HG03039 (cell line): ENCODE results near the gene TLK2.
"Not testable (repeated sequence)": the region's sequence is repeated elsewhere in the genome, so short reads cannot be mapped to it uniquely, and the experiment has no call there.

Experiments
- ATAC-seq: cut with Tn5 transposase; IDR thresholded peaks from one replicate; pipeline ENCODE4 v1.9.1; 2021; ENCODE audit warnings: mild to moderate bottlenecking, moderate library complexity; ENCODE audit not compliant: unreplicated experiment

Gene TLK2

DNA sequence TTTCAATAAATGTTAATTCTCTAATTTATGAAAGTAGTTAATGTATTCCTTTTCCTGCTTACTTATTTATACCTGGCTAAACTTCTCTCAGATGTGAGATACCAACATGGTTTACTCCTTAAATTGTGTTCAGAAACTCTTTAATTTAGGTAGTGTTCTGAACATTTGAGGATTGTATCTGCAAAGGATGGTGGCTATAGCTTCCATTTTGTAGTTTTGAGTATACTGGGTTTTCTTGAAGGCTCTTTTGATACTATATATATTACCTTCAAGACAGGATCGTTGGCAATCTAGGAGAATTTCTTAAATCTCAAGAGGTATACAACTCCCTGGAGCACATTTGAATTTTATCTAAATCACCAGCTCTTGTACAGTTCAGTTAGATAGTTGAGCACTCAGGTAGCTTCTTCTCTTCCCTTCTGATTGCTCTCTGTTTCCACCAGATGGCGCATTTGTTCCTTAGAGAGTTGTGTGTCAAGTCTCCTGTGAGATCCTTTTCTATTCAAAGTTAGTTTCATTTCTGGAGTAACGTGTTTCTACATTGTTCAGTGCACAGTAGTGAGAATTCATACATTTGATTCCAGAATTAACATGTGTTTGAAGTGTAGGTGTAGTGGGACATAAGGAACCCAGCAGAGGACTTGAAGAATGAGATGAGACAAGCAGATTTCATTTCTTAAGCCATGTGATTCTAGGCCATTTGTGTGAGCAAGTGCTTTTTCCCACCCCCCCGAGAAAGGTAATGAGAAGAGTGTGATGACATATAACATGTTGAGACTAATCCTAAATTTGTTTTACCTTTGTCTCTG lies 74.4 kb downstream of the TLK2 start:
- ATAC-seq: peak; percentile 63

DNA sequence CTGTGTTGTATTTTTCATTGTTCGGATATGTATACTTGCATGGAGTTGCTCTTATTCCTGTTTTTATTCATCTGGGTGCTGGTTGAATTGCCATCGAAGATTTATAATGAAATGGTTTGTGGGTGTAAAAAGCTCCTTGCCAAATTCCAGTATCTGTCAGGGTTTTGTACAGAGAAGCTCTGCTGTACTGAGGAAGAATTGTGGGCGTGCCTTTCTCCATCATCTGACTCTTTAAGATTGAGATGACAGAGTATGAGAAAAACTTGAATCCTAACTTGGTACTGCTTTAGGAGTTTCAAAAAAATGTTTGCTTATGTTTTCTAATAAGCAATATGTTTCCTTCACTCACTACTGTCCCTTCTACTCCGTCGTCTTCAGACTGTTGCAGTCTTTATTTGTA lies 78.9 kb downstream of the TLK2 start:
- not testable (repeated sequence) for ATAC-seq

DNA sequence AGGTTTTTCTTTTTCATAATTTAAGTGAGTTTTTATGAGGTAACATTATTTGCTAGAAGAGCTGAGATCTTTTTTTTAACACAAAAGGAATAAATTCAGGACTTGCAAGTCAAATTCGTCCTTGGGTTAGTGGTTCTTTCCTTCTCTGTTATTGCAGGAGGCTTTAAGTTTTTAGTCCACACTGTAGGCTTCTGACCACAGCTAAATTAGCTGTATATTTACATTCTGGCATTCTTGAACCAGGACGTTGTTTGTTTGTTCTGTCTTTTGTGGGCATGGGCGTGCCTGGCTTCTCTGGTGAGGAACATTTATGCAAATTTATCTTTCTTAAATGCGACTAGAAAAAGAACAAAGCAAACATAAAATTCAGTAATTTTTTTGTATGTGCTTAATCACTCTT lies 80.3 kb downstream of the TLK2 start:
- not testable (repeated sequence) for ATAC-seq

DNA sequence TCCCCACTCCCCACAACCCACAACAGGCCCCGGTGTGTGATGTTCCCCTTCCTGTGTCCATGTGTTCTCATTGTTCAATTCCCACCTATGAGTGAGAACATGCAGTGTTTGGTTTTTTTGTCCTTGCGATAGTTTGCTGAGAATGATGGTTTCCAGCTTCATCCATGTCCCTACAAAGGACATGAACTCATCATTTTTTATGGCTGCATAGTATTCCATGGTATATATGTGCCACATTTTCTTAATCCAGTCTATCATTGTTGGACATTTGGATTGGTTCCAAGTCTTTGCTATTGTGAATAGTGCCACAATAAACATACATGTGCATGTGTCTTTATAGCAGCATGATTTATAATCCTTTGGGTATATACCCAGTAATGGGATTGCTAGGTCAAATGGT lies 82.3 kb downstream of the TLK2 start:
- not testable (repeated sequence) for ATAC-seq

DNA sequence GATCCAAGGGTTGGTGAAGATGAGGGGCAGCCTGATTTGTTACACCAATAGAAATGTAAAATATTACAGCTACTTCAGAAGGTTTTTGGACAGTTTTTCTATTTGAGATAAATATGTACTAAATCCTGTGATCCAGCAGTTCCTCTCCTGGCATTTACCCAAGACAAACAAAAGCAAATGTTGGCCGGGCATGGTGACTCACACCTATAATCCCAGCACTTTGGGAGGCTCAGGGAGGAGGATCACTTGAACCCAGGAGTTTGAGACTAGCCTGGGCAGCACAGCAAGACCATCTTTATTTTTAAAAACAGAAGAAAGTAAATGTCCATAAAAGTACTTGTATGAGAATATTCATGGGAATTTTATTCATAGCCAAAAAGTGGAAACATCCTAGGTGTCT lies 84.0 kb downstream of the TLK2 start:
- no peak for ATAC-seq

DNA sequence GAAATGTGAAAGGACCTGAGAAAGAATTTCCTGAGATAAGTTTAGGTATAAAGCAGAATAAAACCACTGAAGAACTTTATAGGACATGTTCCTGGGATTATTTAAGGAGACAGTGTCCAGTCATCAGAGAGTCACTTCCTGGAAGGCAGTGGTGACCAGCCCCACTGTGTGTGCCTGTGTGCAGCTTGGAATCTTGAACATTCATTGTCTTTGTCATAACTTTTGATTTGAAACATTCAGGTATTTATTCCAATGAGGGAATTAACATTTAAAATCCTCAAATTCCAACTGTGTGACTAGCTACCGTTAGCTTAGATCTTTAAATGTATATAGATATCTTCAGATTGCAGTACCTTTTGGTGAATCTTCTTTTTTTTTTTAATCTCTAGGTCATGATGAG lies 87.2 kb downstream of the TLK2 start:
- no peak for ATAC-seq

DNA sequence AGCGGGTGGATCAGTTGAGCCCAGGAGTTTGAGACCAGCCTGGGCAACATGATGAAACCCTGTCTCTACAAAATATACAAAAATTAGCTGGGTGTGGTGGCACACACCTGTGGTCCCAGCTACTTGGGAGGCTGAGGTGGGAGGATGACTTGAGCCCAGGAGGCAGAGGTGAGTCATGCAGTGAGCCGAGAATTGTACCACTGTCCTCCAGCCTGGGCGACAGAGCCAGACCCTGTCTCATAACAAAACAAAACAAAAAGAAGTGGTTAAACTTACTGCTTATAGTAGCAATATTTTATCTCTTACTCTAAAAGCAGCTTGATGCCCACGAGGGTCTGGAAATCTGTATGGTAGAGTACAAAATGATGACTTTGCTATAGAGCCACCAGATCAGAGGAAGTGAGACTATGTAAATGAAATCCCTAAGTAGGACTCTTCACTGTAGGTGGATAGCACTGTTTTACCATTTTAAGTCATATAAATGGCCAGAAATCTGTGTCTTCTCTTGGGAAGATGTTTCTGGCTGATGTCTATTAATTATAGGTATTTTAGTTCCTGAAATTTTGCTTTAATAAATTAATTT lies 88.5 kb downstream of the TLK2 start:
- no peak for ATAC-seq

DNA sequence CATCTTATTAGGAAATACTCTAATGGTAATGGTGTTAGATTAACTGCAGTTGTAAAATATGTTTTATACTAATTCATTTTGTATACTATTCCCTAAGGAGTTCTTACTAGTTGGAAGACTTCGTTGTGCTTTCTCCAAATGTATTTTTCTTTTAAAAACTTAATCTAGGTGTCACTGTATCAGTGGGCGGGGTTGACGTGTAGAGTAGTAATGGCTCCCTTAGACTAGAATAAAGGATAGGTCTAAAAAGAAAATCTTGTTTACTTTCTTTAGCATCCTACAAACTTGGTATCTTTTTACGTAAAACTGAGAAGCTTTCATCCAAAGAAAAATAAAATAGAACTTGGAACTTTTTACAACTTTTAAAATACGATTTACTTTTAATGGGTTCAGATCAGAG lies 93.9 kb downstream of the TLK2 start:
- no peak for ATAC-seq

DNA sequence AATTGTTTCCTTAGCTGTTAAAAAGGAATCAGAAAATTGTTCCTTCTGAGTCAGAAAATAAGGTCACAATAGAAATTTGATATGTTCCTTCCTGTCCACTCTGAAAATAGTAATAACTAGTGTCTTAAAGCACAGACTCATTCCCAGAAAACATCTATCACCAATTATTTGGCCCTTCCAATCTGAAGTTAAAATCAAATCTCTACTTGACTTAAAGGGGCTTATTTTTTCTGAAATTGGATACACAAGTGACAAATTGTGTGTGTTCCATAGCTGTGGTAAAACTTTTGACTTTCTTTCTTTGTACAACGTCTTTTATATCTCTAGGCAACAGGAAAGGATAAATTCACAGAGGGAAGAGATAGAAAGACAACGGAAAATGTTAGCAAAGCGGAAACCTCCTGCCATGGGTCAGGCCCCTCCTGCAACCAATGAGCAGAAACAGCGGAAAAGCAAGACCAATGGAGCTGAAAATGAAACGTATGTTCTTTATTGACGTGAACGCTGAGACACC lies 94.3 kb downstream of the TLK2 start:
- no peak for ATAC-seq

DNA sequence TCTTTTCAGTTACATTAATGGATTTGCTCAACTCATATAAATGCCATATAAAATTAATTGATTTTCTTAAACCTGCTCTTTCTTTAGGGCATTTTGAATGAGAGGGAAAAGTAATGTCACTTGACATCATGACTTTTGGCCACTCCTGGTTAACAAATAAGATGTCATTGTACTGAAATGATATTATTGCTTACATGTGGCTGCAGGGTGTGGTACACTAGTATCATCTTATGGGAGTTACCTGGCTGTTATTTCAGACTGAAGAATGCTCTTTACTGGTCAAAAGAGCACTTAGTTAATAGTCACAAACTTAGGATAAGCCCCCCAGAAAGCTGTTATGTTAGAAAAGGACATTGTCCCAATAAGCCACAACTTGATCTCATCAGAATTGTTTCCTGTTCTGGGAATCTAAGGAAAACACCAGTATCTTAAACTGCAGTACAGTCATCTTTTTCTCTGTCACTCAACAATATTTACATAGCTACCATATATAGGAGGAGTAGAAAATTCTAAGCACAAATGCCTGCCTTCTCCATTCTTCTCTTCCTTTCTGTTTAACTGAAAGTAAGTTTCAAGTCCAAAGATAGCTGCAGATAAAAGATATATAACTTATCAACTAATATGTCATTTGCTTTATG lies 95.0 kb downstream of the TLK2 start:
- no peak for ATAC-seq

DNA sequence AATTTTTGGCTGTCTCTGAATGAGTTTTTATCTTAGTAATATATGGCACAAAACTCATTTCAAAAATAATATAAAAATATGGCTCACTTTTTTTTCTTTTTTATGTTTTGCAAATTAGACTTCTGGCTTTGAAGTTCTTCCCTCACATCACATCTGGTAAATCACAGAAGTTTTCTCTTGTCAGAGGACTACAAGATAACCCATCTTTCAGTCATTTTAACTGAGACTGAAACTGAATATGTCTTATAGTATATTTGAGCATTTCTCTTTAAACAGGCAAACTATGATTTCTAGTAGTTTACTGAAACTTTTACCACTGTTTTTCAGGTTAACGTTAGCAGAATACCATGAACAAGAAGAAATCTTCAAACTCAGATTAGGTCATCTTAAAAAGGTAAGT lies 97.8 kb downstream of the TLK2 start:
- ATAC-seq: no peak

DNA sequence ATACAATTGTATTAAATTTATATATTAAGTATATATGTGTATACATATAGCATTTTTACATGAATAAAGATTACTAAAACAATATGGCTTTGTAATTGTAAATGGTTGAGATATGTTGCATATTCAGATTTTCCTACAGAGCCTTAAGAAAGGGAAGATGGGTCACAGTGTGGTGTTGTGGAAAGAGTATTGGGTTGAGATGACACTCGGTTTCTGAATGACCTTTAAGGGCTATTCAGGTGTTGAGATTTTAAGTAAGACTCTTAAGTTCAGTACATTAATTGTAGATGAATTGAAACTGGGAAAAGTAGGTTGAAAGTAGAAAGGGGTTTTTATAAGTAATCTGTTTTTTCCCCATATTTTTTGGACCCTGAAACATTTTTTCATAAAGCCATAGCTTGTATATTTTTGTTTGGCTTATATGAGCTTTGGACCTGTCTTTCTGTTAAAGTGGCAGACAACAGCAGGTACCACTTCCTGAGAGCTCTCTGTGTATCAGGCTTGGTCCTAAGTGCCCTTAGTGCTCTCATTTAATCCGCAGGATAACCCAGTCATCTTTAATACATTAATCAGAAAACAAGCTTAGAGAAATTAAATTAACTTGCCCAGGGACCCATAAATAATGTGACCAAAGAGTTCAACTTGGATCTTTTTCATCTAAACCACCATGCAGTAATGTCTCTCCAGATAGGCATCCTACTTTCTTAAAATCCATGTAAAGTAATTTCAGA lies 100.3 kb downstream of the TLK2 start:
- no peak for ATAC-seq

DNA sequence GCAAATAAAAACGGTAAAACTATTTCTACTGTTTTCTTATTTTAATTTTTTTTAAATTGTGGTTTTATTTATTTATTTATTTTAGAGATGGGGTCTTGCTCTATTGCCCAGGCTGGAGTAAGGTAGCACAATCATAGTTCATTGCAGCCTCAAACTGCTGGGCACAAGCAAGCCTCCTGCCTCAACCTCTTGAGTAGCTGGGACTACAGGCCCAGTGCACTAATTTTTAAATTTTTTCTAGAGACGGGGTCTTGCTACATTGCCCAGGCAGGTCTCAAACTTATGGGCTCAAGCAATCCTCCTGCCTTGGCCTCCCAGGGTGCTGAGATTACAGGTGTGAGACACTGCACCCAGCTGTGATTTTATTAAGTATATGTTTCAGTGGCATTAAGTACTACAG lies 102.3 kb downstream of the TLK2 start:
- ATAC-seq: no peak

DNA sequence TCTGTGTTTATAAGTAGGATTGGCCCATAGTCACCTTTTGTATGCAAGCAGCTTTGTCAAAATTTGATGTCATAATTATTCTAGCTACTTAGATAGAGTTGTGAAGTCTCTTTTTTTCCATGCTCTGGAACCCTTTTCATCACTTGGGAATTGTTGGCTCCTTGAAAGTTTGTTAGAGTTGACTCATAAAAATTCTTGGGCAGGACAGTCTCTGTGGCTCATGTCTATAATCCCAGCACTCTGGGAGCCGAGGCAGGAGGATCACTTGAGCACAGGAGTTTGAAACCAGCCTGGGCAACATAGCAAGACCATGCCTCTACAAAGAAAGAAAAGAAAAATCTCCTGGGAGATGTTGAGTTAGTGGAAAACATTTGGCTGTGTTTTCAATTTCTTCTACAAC lies 103.1 kb downstream of the TLK2 start:
- no peak for ATAC-seq

DNA sequence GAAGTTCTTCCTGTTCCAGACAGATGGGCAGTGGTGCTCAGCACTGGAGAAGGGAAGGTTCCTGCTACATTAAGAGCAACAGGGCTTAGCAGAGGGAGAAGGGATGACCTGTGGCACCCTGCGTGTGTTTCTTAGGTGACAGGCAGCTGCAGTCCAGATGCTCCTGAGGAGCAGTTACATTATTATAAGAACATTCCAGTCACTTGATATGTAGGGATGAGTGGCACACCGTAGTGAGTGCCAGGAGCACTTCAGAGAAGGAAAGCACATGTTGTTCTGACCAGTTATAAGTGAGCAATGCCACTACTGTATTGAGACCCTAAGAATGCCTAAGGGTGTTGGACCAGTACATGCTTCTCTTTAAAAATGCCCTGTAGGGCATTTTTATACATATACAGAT lies 108.9 kb downstream of the TLK2 start:
- ATAC-seq: no peak

DNA sequence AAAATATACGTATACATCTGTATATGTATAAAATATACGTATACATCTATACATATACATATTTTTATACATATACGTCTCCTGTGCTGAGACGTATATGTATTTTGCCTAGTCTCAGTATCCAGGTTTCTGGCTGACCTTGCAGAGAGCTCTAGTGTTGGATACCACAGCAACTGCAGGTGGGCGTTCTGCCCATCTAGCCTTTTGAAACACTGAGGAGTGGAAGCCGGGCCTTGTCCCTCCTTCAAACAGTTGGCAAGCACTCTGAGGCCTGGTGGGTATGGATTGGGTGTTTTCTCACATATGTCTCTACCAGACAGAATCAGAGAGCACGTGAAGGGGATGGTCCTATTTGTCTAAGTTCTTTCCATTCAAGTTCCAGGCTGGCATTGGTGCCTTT lies 109.5 kb downstream of the TLK2 start:
- ATAC-seq: no peak

DNA sequence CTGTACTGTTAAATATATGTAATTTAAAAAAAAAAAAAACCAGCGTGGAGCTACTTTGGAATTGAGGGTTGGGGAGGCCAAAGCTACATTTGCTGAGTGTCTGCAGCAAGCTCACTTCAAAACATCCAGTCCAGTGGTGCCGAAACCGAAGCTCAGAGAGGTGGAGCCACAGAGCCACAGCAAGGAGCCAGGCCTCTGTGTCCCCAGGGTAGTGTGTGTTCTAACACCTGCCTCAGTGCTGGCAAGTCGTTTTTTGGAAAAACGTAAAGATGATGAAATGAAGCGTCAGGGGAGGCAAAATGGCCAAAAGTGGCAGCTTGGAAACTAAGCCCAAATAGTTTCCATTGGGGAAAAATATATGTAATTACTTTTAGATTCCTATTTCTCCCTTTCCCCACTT lies 112.7 kb downstream of the TLK2 start:
- no peak for ATAC-seq

DNA sequence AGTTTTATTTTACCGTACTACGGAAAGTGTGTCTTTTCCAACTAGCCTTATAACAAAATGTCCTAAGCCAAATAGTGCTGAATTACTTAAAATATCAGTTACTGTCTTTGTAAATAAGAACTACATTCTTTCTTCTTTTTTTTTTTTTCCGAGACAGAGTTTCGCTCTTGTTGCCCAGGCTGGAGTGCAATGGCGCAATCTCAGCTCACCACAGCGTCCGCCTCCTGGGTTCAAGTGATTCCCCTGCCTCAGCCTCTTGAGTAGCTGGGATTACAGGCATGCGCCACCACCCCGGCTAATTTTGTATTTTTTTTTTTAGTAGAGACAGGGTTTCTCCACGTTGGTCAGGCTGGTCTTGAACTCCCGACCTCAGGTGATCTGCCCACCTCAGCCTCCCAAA lies 113.2 kb downstream of the TLK2 start:
- not testable (repeated sequence) for ATAC-seq

DNA sequence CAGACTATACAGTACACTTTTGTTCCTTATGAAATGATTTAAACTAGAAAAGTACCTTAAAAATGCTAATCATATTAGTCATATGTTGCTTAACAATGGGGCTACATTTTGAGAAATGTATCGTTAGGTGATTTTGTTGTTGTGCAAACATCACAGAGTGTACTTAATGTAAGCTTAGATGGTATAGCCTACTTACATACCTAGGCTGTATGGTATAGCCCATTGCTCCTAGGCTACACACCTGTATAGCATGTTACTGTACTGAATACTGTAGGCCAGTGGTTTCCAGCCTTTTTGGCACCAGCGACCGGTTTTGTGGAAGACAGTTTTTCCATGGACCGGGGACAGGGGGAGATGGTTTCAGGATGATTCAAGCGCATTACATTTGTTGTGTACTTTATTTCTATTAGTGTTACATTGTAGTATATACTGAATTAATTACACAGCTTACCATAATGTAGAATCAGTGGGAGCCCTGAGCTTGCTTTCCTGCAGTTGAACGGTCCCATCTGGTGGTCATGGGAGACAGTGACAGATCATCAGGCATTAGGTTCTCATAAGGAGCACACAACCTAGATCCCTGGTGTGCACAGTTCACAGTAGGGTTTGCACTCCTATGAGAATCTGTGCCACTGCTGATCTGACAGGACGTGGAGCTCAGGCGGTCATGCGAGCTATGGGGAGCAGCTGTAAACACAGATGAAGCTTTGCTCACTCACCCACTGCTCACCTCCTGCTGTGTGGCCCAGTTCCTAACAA lies 113.9 kb downstream of the TLK2 start:
- ATAC-seq: no peak

DNA sequence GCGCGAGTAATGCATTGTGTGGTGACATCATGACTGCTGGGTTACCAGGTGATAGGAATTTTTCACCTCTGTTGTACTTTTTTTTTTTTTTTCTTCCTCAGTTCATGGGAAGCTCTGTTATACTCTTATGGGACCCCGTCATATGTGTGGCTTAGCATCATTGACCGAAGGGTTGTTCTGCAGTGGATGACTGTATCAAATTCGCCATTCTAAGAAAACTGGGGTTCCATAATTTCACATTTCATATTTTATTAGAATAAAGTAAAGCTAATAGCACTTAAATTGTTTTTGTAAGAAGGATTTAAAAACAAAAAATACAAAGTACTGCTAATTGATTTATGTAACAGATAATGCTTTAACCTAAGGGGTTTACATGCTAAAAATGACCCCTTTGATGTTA lies 116.9 kb downstream of the TLK2 start:
- ATAC-seq: no peak

DNA sequence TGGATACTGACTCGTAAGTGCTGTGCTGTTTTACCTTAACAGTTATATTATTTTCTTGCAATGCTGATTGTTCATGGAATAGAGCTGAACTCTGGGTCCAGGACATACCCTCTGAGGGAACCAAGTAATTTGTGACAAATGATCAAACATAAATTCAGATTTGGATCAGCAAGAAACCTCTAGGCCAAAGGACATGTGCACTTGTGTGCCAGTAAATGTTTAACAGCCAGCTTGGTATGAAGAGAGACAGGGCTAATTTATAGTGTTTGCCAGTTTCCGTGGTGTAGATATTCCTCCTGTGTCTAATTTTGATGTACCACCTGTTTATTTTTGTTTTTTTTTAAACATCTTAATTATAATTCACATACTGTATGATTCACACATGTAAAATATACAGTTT lies 118.0 kb downstream of the TLK2 start:
- ATAC-seq: no peak
